22Rv1 (cell line): ENCODE results near the gene SERF2.

Source experiments
- H3K27ac ChIP-seq: fragments of 450-650 bp; 2 replicates; pipeline ENCODE4 v1.5.1; 2017
- CTCF ChIP-seq: fragments of 450-650 bp; IDR thresholded peaks from 2 replicates; pipeline ENCODE4 v1.5.1; 2017; ENCODE audit warnings: mild to moderate bottlenecking
- ZFX ChIP-seq: fragments of 450-650 bp; IDR thresholded peaks from 2 replicates; pipeline ENCODE4 v1.6.1; 2017; ENCODE audit warnings: antibody characterized with exemption, borderline replicate concordance

The SERF2 gene

GRCh38 chr15:43769584-43770228 lies 22.4 kb upstream of the SERF2 start:
- TF ChIP-seq ZFX (no peak), CTCF (peak; percentile 91)
- H3K27ac ChIP-seq = peak overlapping the region; percentile 24; the same call in 1 of the 2 replicates

GRCh38 chr15:43771816-43772215 lies 20.3 kb upstream of the SERF2 start:
- H3K27ac ChIP-seq = peak overlapping the region; percentile 92
- no peak for TF ChIP-seq CTCF
- no peak for TF ChIP-seq ZFX

- H3K27ac ChIP-seq = peak overlapping the region; percentile 92
- no peak for TF ChIP-seq CTCF
- no peak for TF ChIP-seq ZFX
These were observed 19.5 kb upstream of the SERF2 start for GRCh38 chr15:43772624-43773023.

GRCh38 chr15:43774062-43774461 lies 18.1 kb upstream of the SERF2 start:
- peak overlapping the region; percentile 92 for H3K27ac ChIP-seq
- no peak for TF ChIP-seq CTCF

- H3K27ac ChIP-seq = peak overlapping the region; percentile 92
- no peak for TF ChIP-seq ZFX
- peak; percentile 84 for TF ChIP-seq CTCF
These were observed 16.6 kb upstream of the SERF2 start for GRCh38 chr15:43775411-43775965.

GRCh38 chr15:43776101-43776717 lies 15.9 kb upstream of the SERF2 start:
- H3K27ac ChIP-seq = peak overlapping the region; percentile 92
- TF ChIP-seq ZFX (no peak), CTCF (no peak)

GRCh38 chr15:43776718-43777266 lies 15.3 kb upstream of the SERF2 start, which contains the start of gene ELL3:
Gene ELL3, minus strand, starts transcription at chr15:43776966. Its CDS starts 65 bp downstream, at chr15:43776901.
- peak within 1 kb of the TSS; percentile 92 for H3K27ac ChIP-seq
- TF ChIP-seq ZFX (no peak), CTCF (no peak)
